ES-I3 (cell line): ENCODE data around the gene ARHGAP24.

ENCODE experiments used
- H3K36me3 ChIP-seq: 2 replicates; pipeline ENCODE4 v1.6.1; 2013; ENCODE audit warnings: mild to moderate bottlenecking, low read length, control low read depth, moderate library complexity; ENCODE audit not compliant: insufficient read depth
- H3K4me1 ChIP-seq: 2 replicates; pipeline ENCODE4 v1.6.1; 2013; ENCODE audit warnings: mild to moderate bottlenecking, control low read depth, low read length; ENCODE audit not compliant: insufficient read depth
- H3K9ac ChIP-seq: 2 replicates; pipeline ENCODE4 v1.6.1; 2013; ENCODE audit warnings: low read depth, mild to moderate bottlenecking, low read length, moderate library complexity
- H3K9me3 ChIP-seq: 2 replicates; pipeline ENCODE4 v1.6.1; 2013; ENCODE audit warnings: mild to moderate bottlenecking, low read length, moderate library complexity; ENCODE audit not compliant: control insufficient read depth, insufficient read depth

Gene ARHGAP24

GRCh38 chr4:85717351-85717750 lies 242.4 kb downstream of the ARHGAP24 start:
- H3K9me3 ChIP-seq: no peaks in the 10 kb centered on the region
- no peaks in the 10 kb centered on the region for H3K36me3 ChIP-seq
- H3K4me1 ChIP-seq: no peaks in the 10 kb centered on the region
- H3K9ac ChIP-seq: no peak overlapping the region

- no peaks in the 10 kb centered on the region for H3K9me3 ChIP-seq
- H3K36me3 ChIP-seq: no peaks in the 10 kb centered on the region
- H3K4me1 ChIP-seq: no peaks in the 10 kb centered on the region
- no peak overlapping the region for H3K9ac ChIP-seq
These were observed 242.9 kb downstream of the ARHGAP24 start for GRCh38 chr4:85717847-85718246.

- Histone ChIP-seq H3K4me1 (peaks cover 6% of the 10 kb centered on the region), H3K36me3 (no peaks in the 10 kb centered on the region), H3K9me3 (no peaks in the 10 kb centered on the region), H3K9ac (no peak overlapping the region)
These were observed 245.8 kb downstream of the ARHGAP24 start for GRCh38 chr4:85720735-85721134.

- no peak overlapping the region for H3K9ac ChIP-seq
- no peaks in the 10 kb centered on the region for H3K36me3 ChIP-seq
- H3K9me3 ChIP-seq: no peaks in the 10 kb centered on the region
- peaks cover 8% of the 10 kb centered on the region for H3K4me1 ChIP-seq
These were observed 247.5 kb downstream of the ARHGAP24 start for GRCh38 chr4:85722401-85722800.

GRCh38 chr4:85722807-85723206 lies 247.9 kb downstream of the ARHGAP24 start:
- no peaks in the 10 kb centered on the region for H3K9me3 ChIP-seq
- no peak overlapping the region for H3K9ac ChIP-seq
- peaks cover 8% of the 10 kb centered on the region for H3K4me1 ChIP-seq
- H3K36me3 ChIP-seq: no peaks in the 10 kb centered on the region

GRCh38 chr4:85724791-85725563 lies 250.0 kb downstream of the ARHGAP24 start:
- Histone ChIP-seq H3K4me1 (peaks cover 8% of the 10 kb centered on the region), H3K36me3 (no peaks in the 10 kb centered on the region), H3K9ac (no peak overlapping the region), H3K9me3 (no peaks in the 10 kb centered on the region)

GRCh38 chr4:85725721-85726170 lies 250.8 kb downstream of the ARHGAP24 start:
- Histone ChIP-seq H3K4me1 (peaks cover 8% of the 10 kb centered on the region), H3K9ac (no peak overlapping the region), H3K9me3 (no peaks in the 10 kb centered on the region), H3K36me3 (no peaks in the 10 kb centered on the region)

- no peak overlapping the region for H3K9ac ChIP-seq
- H3K4me1 ChIP-seq: peaks cover 8% of the 10 kb centered on the region
- no peaks in the 10 kb centered on the region for H3K36me3 ChIP-seq
- no peaks in the 10 kb centered on the region for H3K9me3 ChIP-seq
These were observed 251.6 kb downstream of the ARHGAP24 start for GRCh38 chr4:85726555-85726954.

GRCh38 chr4:85728464-85728863 lies 253.5 kb downstream of the ARHGAP24 start:
- no peaks in the 10 kb centered on the region for H3K36me3 ChIP-seq
- no peaks in the 10 kb centered on the region for H3K9me3 ChIP-seq
- H3K4me1 ChIP-seq: peaks cover 8% of the 10 kb centered on the region
- no peak overlapping the region for H3K9ac ChIP-seq

GRCh38 chr4:85732124-85732523 lies 257.2 kb downstream of the ARHGAP24 start:
- no peak overlapping the region for H3K9ac ChIP-seq
- H3K4me1 ChIP-seq: no peaks in the 10 kb centered on the region
- no peaks in the 10 kb centered on the region for H3K9me3 ChIP-seq
- H3K36me3 ChIP-seq: no peaks in the 10 kb centered on the region

- Histone ChIP-seq H3K9ac (no peak overlapping the region), H3K36me3 (no peaks in the 10 kb centered on the region), H3K9me3 (no peaks in the 10 kb centered on the region), H3K4me1 (no peaks in the 10 kb centered on the region)
These were observed 258.8 kb downstream of the ARHGAP24 start for GRCh38 chr4:85733798-85734197.

- Histone ChIP-seq H3K9me3 (no peaks in the 10 kb centered on the region), H3K4me1 (no peaks in the 10 kb centered on the region)
These were observed 259.5 kb downstream of the ARHGAP24 start for GRCh38 chr4:85734424-85734831.

GRCh38 chr4:85736571-85736970 lies 261.6 kb downstream of the ARHGAP24 start:
- no peaks in the 10 kb centered on the region for H3K9me3 ChIP-seq
- H3K4me1 ChIP-seq: no peaks in the 10 kb centered on the region
- H3K36me3 ChIP-seq: no peaks in the 10 kb centered on the region
- H3K9ac ChIP-seq: no peak overlapping the region

More at GRCh38 chr4:85734424-85734831, 259.5 kb downstream of the ARHGAP24 start:
- no peak overlapping the region for H3K9ac ChIP-seq
- no peaks in the 10 kb centered on the region for H3K36me3 ChIP-seq

- Histone ChIP-seq H3K36me3 (no peaks in the 10 kb centered on the region), H3K9me3 (no peaks in the 10 kb centered on the region), H3K4me1 (no peaks in the 10 kb centered on the region), H3K9ac (no peak overlapping the region)
These were observed 262.3 kb downstream of the ARHGAP24 start for GRCh38 chr4:85737254-85737653.

- no peaks in the 10 kb centered on the region; the same call in 1 of the 2 replicates for H3K4me1 ChIP-seq
- H3K36me3 ChIP-seq: no peaks in the 10 kb centered on the region
- H3K9me3 ChIP-seq: no peaks in the 10 kb centered on the region
- no peak overlapping the region for H3K9ac ChIP-seq
These were observed 263.8 kb downstream of the ARHGAP24 start for GRCh38 chr4:85738721-85739120.
